Measurements from ENCODE around the gene ZMYM5.
A peak's percentile ranks its signal among the peaks of the same experiment; 100 is the strongest.
"Not testable (repeated sequence)": the region's sequence is repeated elsewhere in the genome, so short reads cannot be mapped to it uniquely, and the experiment has no call there.

The ZMYM5 gene
- total RNA-seq: 7.1 to 20.2 (median 10.8) reads per million in 17 experiments

DNA sequence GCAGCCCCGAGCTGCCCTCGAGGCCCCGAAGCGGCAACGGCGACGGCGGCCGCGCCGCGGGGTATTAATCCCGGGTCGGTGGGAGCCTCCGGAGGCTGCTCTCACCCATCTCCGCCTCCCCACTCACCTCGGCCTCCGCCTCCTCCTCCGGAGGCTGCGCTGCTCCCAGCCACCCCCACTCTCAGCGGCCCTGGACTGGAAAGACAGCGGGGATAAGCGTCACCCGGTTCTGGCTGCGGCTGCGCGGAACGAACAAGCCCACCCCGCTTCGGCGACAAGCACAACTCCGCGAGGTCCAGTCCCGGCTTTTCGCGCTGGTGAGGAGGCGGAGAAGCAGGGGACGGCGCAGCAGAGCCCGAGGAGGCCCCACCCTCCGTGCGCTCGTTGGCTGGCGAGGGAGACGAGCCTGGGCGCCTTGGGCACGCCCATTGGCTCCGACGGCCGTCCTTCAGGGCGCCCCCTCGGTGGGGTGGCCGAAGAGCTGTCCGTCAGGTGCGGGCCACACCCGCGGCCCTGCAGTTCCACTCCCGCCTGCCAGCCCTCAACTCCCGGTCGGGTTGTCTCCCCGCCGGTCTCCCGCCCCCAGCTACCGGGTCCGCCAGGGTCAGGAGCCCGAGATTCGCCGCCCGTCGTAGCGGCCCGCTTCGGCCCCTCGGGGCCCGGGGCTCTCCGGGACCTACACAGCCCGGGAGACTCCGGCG lies at the start of gene ZMYM5:
Gene ZMYM5, minus strand, starts transcription at position 327 of the 701 bp plus-strand sequence. CDS start 11,469 bp downstream, outside the sequence.
- peak; percentile 99 to 100 (median 100) for DNase-seq

DNA sequence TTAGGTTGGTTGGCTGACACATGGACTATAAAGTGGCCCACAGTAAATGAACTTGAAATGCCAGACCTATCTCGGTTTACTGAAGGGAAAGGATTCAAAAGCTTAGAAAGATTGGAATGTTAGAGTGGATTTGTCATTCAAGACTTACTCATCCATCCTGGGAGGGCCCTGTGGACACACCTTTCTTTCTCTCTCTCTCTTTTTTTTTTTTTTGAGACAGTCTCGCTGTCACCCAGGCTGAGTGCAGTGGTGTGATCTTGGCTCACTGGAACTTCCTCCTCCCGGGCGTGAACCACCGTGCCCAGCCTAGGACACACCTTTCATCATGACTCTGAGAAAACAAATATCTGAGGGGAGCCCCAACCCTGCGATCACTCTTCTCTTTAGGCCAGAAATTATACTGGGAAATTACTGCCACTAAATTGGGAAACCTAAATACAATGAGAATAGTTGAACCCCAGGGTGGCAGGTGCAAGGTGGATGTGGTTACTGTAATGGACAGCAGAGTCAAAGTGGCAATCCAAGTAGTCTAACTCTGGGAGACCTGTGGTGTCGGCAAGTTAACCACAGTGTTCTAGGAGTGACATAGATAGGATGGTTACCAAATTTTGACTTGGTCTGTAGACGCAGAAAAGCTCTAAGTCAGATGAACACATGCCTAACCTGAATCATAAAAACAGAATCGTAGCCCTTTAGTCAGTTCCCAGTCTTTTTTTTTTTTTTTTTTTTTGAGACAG lies 47.1 kb upstream of the ZMYM5 start:
- DNase-seq: no peak

DNA sequence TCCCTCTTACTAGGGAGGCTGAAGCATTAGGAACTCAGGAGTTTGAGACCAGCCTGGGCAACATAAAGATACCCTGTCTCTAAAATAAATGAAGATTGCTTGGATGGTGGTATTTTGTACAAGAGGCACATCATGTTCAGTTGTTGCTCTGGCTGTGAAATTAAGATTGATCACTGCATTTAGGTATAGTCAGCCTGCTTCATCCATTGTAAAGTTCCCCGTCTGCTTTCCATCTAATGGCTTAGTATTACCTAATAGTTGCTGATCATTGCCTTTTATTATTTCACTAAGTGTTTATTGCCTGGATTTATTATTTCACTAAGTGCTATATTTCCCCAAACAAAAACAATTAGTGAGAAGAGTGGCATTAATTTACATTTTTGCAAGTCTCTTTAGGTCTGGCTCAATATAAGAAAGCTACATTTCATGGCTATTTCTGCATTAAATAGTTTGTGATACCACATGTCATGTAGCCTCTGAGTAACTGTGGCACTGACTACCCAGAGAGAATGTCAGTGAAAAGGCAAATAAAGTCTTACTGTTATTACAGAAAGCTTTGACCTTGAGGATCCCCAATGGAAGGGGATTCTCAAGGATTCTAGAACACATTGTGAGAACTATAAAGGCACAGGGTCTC lies 45.0 kb upstream of the ZMYM5 start:
- DNase-seq: no peak

DNA sequence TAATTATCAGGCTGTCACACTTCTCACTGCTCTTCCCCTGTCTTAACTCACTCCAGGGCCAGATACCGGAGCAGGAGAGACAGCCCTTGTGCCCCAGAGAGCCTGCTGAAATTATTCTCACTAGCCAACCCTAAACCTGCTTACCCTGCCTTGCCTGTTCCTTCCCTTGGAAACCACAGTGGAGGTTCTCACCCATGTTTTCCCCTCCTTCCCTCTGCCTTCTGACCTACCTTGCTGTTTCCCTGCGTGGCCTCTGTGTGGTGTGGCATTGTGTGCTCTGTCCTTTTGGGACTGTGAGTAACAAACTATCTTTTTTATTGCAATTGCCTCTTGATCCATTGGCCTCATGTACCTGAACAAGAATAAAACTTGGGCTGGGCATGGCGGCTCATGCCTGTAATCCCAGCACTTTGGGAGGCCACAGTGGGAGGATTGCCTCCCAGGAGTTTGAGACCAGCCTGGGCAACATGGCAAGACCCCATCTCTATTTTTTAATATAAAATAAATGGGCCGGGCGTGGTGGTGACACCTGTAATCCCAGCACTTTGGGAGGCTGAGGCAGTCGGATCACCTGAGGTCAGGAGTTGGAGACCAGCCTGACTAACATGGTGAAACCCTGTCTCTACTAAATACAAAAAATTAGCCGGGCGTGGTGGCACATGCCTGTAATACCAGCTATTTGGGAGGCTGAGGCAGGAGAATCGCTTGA lies 42.2 kb upstream of the ZMYM5 start:
- DNase-seq: not testable (repeated sequence)

DNA sequence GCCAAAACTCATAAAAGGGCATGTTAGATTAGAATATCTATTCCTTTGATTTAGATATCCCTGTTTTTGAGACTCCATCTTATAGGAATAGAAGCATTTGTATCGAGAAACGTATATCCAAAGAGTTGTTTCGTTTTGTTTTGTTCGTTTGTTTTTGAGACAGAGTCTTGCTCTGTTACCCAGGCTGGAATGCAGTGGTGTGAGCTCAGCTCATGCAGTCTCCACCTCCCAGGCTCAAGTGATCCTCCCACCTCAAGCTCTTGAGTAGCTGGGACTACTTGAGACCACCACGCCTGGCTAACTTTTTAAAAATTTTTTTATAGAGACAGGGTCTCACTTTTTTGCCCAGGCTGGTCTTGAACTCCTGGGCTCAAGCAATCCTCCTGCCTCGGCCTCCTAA lies 26.6 kb upstream of the ZMYM5 start:
- DNase-seq: no peak

DNA sequence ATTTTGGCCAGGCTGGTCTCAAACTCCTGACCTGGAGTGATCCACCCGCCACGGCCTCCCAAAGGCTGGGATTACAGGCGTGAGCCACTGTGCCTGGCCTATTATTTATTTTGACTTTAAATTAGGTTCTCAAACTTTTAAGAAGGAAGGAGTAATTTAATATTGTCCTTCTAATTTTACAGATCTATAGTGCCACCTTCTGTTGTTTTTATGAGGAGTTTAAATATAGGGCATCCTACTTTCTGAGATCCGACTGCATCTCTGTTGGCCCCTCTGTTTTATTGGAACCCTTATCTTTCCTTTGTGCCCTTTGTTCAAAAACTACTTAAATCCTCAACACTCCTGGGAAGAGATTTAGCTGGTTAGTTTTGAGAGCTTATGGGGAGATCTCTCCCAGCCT lies 25.4 kb upstream of the ZMYM5 start:
- DNase-seq: peak in 2 of 4 experiments; percentile 14 to 29

DNA sequence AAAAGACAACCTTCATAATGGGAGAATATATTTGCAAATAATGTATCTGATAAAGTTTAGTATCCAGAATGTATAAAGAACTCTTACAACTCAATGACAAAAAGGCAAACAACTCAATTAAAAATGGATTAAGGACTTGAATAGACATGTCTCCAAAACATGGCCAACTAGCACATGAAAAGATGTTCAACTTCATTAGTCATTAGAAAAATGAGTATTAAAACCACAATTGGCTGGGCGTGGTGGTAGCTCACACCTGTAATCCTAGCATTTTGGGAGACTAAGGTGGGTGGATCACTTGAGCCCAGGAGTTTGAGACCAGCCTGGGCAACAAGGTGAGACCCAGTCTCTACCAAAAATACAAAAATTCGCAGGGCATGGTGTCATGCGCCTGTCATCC lies 18.8 kb upstream of the ZMYM5 start:
- no peak for DNase-seq

DNA sequence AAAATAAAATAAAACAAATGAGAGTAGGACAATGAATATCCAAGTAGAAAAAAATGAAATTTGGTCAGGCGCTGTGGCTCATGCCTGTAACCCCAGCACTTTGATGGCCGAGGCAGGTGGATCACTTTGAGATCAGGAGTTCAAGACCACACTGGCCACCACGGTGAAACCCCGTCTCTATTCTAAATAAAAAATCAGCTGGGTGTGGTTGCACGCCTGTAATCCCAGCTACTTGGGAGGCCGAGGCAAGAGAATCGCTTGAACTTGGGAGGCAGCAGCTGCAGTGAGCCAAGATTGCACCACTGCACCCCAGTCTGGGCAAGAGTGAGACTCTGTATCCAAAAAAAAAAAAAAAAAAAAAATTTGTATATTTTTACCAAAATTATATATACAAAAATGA lies 18.2 kb upstream of the ZMYM5 start:
- no peak for DNase-seq

DNA sequence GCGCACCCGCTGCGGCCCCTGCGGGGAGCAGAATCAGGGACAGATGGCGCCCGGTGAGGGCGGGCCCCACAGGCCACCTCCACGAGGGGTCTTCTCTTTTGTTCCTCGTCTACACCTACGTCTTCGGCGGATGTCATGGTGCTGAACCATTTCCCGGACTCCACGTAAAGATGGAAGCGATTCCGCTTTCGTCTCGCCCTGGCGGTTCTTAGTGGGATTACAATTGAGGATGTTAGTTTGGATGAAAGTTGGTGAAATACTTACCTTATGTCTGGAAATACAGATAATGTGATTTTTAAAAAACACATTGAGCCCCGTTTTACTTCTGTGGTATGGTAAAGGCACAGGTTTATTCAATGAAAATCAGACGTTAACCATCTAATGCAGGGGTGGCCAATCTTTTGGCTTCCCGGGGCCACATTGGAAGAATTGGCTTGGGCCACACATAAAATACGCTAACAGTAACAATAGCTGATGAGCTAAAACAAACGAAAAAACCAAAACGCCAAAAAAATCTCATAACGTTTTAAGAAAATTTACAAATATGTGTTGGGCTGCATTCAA lies 1.4 kb upstream of the ZMYM5 start:
- peak; percentile 81 to 87 (median 84) for DNase-seq

DNA sequence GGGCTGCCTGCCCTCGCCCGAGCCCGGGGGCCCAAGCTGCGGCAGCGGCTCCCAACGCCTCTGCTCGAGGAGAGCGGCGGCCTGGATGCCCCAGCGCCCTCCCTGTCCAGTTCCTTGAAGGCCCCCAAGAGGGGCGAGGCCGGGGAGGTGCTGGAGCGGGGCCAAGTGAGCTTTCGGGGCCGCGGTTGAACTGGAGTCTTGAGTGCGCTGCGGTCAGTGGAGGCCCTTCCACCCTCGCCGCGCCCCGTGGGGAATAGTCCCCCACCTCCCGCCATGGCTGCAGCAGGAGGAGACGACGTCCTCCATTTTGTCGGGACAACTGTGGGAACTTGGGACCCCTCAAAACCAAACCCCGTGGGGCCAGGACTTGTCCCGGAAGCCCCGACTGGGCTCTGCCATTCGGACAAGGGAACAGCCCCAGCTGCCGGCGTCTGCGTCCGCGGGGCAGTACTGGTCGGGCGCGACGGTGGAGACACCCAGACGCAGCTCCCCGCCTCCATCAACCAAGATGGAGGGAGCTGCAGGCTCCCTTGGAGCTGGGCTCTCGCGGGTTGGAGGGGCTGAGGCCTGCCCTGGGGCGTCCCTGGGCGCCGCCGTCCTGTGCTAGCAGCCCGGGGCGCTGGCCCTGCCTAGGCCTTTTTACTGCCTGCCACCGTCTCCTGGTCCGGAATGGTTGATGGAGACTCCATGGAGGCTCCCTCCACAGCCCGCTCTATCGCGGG lies 736 bp upstream of the ZMYM5 start:
- DNase-seq: peak; percentile 68 to 78 (median 71)

DNA sequence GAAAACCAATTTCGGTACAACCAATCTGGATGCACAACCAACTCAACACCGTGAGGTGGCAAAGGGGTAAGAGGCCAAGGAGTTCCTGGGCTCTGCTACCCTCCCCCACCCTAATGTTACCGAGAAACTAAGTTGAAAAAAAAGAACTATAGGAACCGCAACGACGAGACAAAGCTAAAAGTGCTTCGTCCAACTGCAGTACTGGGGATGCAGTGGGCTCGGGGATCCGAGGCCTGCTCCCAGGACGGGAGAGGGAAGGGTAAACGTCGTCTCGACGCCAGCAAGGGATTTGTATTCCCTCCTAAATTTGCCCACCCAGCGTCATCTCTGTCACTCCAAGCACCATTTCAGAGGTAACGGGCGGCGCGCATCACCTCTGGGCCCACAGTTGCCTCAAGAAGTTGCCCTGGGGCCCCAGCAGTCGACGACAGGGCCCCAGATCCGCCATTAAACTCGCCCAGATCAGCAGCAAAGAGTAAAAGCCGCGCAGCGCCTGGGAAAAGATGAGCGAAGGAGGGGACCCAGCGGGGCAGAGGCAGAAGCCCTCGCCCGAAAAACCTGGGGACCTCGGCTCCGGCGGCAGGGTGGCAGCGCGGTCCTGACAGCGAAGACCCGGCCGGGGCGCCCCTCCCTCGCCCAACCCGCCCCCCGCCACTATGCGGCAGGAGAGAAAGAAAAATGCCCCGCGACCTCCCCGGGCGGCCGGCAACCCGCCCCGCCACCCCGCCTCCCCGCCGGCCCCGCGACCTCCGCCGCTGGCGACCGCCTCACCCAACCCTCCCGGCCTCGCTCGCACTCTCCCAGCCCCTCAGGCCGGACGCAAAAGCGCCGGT lies 752 bp downstream of the ZMYM5 start:
- DNase-seq: peak; percentile 27 to 44 (median 36)

DNA sequence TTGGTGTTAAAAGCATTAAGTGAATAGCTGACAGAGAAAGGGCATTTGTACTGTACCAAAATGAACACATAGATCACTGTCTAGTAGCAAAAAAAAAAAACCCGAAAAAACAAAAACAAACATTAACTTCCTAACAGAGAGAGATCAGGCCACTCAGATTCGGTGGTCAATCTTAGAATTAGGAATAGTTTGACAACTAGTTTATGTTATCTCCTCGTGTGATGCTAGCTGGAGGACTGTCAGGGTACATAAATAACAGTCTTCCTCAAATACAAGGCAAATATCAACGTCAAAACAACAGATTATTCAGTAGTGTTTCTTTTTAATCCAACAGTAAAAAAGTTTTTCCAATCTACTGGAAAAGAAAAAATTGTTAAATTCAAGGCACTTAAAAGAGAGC lies 1.7 kb downstream of the ZMYM5 start:
- DNase-seq: peak in 1 of 4 experiments; percentile 5

DNA sequence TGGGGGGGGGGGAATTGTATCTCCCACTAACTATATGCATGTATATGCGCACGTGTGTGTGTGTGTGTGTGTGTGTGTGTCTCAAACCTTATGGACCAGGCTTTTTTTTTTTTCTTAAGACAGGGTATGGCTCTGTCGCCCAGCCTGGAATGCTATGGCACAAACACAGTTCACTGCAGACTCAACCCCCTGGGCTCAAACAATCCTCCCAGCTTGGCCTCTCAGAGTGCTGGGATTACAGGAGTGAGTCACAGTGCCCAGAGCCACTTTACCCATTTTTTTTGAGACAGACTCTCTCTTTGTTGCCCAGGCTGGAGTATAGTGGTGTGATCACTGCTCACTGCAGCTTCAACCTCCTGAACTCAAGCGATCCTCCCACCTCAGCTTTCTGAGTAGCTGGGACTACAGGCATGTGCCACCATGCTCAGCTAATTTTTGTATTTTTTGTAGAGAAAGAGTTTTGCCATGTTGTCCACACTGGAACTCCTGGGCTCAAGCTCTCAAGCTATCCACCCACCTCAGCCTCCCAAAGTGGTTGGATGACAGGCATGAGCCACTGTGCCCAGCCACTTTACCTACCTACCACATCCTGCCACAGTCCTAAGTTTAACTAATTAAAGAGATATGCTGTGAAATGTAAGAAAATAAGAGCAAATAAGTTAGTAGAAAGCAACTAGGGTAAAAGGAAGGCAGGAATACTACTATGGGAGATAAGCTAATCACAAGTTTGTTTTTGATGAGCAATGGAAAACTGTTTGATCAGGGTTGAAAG lies 2.4 kb downstream of the ZMYM5 start:
- DNase-seq: peak in 1 of 4 experiments; percentile 18

DNA sequence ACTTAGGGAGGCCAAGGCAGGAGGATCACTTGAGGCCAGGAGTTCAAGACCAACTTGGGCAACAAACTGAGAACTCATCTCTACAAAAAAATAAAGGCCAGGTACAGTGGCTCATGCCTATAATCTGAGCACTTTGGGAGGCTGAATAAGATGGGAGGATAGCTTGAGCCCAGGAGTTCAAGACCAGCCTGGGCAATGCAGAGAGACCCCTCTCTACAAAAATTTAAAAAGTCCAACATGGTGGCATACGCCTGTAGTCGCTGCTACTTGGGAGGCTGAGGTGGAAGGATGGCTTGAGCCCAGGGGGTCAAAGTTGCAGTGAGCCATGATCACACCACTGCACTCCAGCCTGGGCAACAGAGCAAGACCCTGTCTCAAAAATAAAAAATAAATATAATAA lies 5.8 kb downstream of the ZMYM5 start:
- not testable (repeated sequence) for DNase-seq

DNA sequence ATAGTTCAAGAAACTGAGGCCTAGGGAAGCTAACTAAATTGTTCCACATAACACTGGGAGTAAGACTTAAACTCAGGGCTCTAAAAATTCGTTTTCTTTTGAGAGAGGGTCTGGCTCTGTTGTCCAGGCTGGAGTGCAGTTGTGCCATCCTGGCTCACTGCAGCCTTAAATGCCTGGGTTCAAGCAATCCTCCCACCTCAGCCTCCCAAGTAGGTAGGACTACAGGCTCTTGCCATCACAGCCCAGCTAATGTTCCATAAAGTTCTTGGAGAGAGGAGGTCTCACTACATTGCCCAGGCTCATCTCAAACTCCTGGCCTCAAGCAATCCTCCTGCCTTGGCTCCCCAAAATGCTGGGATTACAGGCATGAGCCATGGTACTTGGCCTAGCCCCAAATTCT lies 10.7 kb downstream of the ZMYM5 start:
- no peak for DNase-seq

DNA sequence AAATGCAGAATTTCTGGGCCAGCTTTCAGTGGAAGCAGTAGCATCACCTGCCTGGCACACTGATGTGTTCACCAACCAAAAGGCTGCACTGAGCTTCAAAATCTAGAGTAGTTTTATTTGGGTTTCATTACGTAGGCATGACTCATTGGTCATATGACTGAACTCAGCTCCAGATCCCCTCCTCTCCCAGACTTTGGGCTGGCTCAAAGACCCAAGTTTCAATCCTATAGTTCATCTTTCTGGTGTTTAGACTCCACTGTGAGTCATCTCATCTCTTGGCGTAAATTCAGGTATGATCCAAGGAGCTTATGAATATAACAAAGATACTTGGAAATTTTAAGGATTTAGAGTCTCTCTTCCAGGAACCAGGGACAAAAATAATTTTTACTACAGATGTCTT lies 17.7 kb downstream of the ZMYM5 start:
- peak; percentile 18 to 68 (median 45) for DNase-seq

DNA sequence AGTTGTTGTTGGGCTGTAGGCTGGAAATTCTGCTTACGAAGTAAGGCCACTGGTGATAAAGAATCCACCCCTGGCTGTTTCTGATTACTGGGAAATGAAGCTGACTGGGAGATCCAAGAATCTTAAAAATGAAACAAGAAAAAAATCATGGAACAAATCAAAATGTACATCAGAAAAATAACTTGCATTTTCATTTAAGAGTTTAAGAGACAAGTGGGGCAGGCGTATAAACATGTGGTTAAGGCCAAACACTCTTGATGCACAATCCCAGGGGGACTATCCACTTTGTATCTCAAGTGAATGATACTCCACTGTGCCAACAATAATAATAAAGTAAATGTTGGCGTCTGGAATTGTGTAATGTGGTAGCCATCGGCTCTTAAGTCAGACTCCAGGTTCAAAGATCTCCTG lies 24.6 kb downstream of the ZMYM5 start:
- DNase-seq: no peak

DNA sequence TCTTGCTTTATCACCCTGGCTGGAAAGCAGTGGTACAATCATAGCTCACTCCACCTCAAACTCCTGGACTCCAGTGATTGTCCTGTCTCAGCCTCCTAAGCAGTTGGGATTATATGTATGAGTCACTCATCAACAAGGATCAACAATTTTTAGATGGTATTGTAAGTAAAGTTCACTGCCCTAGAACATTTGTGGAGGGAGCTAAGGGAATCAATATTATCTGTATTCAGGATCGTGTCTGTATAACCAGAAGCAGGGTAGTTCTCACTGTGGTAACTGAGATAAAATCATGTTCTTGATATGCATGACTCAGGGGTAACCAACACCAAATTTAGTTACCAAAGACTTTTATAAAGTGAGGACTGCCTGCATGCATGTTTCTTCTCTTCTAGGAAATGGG lies 27.0 kb downstream of the ZMYM5 start:
- DNase-seq: no peak

DNA sequence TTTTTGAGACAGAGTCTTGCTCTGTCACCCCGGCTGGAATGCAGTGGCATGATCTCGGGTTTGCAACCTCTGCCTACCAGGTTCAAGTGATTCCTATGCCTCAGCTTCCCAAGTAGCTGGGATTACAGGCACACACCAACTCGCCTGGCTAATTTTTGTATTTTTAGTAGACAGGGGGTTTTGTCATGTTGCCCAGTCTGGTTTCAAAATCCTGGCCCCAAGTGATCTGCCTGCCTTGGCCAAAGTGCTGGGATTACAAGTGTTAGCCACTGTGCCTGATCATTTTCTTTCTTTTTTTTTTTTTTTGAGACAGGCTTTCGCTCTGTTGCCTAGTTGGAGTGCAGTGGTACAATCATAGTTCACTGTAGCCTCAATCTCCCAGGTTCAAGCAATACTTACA lies 28.7 kb downstream of the ZMYM5 start:
- no peak for DNase-seq

DNA sequence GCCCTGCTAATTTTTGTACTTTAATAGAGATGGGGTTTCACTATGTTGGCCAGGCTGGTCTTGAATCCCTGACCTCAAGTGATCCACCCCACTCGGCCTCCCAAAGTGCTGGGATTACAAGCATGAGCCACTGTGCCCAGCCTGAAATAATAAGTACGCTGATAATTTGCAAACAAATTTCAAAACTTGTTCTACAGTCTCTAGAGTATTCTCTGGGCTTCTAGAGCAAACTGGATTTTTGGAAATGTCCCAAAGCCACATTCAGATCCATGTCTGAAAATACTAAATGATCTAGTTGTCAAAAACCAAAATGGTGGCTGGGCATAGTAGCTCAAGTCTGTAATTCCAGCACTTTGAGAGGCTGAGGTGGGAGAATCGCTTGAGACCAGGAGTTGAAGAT lies 40.8 kb downstream of the ZMYM5 start:
- DNase-seq: no peak
